GM12801 (cell line): ENCODE results near the gene CERKL.

ENCODE experiments used
- TF ChIP-seq, protein P1 (sequence below): IDR thresholded peaks from one replicate; pipeline ENCODE4 v1.5.1; 2011; ENCODE audit warnings: control low read depth; ENCODE audit not compliant: insufficient read length; ENCODE audit errors: extremely low read depth

CERKL gene

DNA sequence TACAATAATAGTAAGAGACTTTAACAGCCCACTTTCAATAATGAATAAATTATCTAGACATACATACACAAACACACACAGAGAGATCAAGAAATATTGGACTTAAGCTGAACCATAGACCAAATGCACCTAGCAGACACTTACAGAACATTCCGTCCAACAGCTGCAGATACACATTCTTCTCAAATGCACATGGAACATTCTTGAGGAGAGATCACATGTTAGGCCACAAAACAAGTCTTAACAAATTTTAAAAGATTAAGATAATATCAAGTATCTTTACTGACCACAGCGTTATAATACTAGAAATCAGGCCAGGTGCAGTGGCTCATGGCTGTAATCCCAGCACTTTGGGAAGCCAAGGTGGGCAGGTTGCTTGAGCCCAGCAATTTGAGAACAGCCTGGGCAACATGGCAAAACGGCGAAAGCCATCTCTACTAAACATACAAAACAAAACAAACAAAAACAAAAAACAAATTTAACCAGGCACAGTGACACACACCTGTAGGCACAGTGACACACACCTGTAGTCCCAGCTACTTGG lies 7.4 kb downstream of the CERKL start:
- TF ChIP-seq, protein P1, sequence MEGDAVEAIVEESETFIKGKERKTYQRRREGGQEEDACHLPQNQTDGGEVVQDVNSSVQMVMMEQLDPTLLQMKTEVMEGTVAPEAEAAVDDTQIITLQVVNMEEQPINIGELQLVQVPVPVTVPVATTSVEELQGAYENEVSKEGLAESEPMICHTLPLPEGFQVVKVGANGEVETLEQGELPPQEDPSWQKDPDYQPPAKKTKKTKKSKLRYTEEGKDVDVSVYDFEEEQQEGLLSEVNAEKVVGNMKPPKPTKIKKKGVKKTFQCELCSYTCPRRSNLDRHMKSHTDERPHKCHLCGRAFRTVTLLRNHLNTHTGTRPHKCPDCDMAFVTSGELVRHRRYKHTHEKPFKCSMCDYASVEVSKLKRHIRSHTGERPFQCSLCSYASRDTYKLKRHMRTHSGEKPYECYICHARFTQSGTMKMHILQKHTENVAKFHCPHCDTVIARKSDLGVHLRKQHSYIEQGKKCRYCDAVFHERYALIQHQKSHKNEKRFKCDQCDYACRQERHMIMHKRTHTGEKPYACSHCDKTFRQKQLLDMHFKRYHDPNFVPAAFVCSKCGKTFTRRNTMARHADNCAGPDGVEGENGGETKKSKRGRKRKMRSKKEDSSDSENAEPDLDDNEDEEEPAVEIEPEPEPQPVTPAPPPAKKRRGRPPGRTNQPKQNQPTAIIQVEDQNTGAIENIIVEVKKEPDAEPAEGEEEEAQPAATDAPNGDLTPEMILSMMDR = no peak

DNA sequence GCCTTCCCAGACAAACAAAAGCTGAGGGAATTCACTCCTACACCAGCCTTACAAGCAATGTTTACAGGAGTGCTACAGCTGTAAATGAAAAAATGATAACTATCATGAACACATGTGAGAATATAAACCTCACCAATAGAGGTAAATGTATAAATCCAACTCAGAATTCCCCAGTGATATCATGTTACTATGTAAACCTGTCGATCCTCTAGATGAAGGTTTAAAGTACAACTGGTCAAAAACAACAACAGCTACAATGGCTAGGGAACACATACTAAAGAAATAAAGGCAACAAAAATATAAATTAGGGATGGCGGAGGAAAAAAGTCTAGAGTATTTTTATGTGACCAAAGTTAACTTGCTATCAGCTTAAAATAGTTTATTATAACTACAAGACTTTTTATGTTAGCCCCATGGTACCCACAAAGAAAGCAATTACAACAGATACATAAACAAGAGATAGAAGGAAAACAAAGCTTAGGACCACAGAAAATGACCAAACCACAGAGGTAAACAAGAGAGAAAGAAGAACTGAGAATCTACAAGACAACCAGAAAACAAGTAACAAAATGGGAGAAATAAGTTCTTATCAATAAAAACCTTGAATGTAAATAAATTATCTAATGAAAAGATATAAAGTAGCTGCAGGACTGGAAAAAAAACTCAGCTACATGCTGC lies 8.3 kb downstream of the CERKL start:
- TF ChIP-seq, protein P1 = no peak

DNA sequence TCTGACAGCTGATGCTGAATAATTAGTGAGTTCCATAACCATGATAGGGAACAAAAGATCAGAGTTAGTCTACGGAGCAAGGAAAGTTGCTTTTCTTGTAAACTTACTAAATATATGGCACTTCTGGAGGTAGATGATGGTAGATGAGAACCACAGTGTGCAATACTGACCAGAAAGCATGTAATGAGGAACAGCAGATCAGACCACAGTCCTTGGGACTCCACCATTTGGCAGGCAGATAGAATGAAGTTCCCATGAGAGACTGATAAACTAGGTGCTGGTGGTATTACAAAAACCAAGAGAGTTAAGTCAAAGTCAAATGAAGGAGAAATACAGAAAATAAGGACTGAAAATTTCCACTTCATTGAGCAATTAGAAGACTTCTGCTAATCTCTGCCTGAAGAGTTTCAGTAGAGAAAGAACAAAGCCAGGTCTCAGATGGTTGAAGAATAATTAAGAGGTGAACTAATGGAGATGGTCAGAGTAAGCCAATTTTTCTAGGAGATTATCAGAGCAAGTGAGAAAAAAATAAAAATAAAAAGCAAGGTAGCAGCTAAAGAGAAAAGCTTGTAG lies 10.4 kb downstream of the CERKL start:
- TF ChIP-seq, protein P1 = no peak

DNA sequence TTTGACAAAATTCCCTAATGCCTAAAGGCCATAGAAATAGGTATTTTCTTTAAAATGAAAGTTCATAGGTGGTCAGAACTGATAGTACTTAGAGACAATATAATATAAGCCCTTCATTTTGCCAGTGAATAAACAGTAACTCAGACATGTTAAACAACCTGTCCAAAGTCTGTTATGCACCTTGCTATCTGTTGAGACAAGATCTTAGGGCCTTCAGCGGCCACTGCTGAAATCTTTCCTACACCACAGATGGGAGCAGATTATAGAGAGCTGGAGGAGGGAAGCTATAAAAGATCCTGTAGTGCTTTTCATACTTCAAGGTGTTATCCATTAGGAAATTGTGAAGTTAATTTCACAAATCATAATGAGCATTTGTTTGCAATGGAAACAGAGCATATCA lies 13.8 kb downstream of the CERKL start:
- TF ChIP-seq, protein P1 = no peak

DNA sequence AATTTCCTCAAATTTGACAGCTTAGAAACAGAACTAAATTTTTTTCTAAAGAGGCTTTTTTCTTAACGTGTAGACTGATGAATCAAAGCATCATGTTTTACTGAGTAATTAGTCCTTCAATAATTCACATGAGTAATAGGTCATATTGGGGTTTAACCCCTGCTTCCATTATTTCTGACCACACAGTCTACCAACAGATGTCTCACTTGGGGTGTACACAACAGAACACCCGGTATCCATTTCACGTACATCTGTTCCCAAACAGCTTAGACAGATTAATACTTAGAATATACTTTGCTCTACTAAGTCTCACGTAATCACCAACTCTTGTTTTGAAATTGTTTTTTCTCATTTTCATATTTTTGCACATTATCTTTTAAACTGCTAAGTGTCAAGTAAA lies 14.8 kb downstream of the CERKL start:
- TF ChIP-seq, protein P1 = no peak

DNA sequence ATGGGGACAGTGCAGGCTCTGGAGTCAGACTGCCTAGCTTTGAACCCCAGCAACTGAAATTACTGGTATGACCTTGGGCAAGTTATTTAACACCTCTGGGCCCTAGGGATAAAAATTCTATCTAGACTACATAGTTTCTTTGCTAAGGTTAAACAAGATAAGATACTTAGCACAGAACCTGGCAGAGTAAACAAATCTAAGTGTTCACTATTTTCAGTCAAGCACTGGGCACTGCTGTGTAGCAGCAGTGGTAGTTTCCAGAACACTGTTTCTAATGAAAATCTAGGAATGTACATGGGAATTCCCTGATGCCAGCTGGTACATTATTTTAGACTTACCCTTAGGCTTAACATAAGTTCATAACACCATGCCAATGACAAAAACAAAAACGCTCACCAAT lies 17.2 kb downstream of the CERKL start:
- TF ChIP-seq, protein P1 = no peak

DNA sequence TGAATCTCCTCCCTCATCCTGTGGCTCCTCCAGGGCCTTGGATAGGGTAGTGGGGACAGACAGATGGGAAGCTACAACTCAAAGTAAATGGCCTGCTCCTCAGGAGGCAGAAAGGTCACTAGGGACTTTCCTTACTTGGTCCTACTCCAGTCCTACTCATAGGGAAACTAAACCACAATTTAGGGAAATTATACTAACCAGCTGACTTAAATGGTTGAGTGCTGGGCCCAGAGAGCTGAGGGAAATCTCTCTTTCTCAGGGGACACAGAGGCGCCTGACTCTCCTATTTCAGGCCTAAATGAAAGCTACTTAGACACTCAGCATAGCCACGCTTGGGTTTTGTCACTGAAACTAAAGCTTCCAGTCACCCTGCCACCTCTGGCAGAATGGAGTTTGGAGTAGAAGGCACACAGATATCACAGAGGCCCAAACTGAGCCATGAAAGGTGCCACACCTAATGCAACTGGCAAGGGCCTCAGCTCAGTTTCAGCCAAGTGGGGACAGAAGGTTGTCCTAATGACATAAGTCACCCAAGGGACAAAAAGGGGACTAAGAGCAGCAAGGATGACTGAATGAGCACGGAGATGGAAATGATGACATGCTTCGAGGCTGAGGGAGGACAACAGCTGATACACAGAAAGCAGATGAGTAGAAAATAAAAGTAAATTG lies 24.0 kb downstream of the CERKL start:
- TF ChIP-seq, protein P1 = no peak
